ENCODE measurements around the gene STARD3. TPM values are rescaled to one million over a fixed set of nuclear protein-coding genes. Genes with fewer than 3 reads are reported as not detected.

Gene STARD3
- total and polyA plus RNA-seq, 9 of the 15 experiments (the other 6 are each of a cell fraction or from before 2014, with no cell fraction given) = 0.63 to 87.0 (median 46.0) TPM

- TF ChIP-seq RERE (CRISPR knock-in tag; IDR thresholded peaks at IDR 0.05; ENCODE audit: borderline replicate concordance) (no peak), TSC22D4 (tag; IDR thresholded peaks at IDR 0.05) (no peak), TAL1 (IDR thresholded peaks at IDR 0.05) (no peak), ESRRA (IDR thresholded peaks at IDR 0.05; ENCODE audit: borderline replicate concordance, low read depth) (0 out of 2 replicates have a peak, but pooled peaks have one; percentile 44), NR3C1 (CRISPR knock-in tag; IDR thresholded peaks at IDR 0.05) (no peak), ZNF507 (tag; conservative IDR thresholded peaks at IDR 0.05) (no peak), SMARCE1 (IDR thresholded peaks at IDR 0.05) (peak; percentile 52; the same call in 1 of the 2 replicates), ZFP30 (CRISPR knock-in tag; IDR thresholded peaks at IDR 0.05; ENCODE audit: borderline replicate concordance) (no peak), IRF1 (CRISPR knock-in tag; IDR thresholded peaks at IDR 0.05; ENCODE audit: borderline replicate concordance) (no peak), SNRNP70 (optimal IDR thresholded peaks at IDR 0.05; ENCODE audit: low read depth, low read length) (no peak), CEBPG (CRISPR knock-in tag; IDR thresholded peaks at IDR 0.05) (no peak), CEBPG (tag; conservative IDR thresholded peaks at IDR 0.05 in 1 of 2, IDR thresholded peaks at IDR 0.05 in 1 of 2) (no peak), DACH1 (IDR thresholded peaks at IDR 0.05; ENCODE audit: partially characterized antibody) (no peak), CHD1 (IDR thresholded peaks at IDR 0.05; ENCODE audit: low read length) (peak; percentile 72), ZNF324 (CRISPR knock-in tag; IDR thresholded peaks at IDR 0.05) (no peak)
- TF ChIP-seq, protein P1, sequence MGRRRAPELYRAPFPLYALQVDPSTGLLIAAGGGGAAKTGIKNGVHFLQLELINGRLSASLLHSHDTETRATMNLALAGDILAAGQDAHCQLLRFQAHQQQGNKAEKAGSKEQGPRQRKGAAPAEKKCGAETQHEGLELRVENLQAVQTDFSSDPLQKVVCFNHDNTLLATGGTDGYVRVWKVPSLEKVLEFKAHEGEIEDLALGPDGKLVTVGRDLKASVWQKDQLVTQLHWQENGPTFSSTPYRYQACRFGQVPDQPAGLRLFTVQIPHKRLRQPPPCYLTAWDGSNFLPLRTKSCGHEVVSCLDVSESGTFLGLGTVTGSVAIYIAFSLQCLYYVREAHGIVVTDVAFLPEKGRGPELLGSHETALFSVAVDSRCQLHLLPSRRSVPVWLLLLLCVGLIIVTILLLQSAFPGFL (CRISPR knock-in tag; IDR thresholded peaks at IDR 0.05) = no peak
These were observed 31.3 kb downstream of the STARD3 start, which contains the start of gene PNMT (continued) for GRCh38 chr17:39667945-39668924.
